CD14-positive monocyte (primary cell): ENCODE measurements around the gene COL20A1. TPM values are rescaled to one million over a fixed set of nuclear protein-coding genes. Genes with fewer than 3 reads are reported as not detected.

Experiments used
- DNase-seq, 3 donors: peaks; one replicate each; pipeline ENCODE4 v3.0.0-alpha.2; 2011 to 2022
- H2AFZ ChIP-seq: 2 replicates; pipeline ENCODE4 v1.6.0; 2012; ENCODE audit warnings: mild to moderate bottlenecking, low read depth, low read length, inconsistent platforms; ENCODE audit not compliant: insufficient read depth, poor library complexity, severe bottlenecking
- H3K27ac ChIP-seq, 2 donors: 1 replicate in 1 of 2; 2 replicates in 1 of 2; pipeline ENCODE4 v1.5.1; 2012 to 2013; ENCODE audit warnings: low read length in 2 of 2, control low read depth in 1 of 2, inconsistent platforms in 1 of 2, low read depth in 1 of 2, mild to moderate bottlenecking in 1 of 2
- H3K27me3 ChIP-seq, 2 donors: one replicate each; pipeline versions ENCODE4 v1.6.0 to v1.6.1; 2011 to 2013; ENCODE audit warnings: low read length in 2 of 2; ENCODE audit not compliant: control insufficient read depth in 2 of 2, insufficient read depth in 2 of 2
- H3K36me3 ChIP-seq, 2 donors: replicated peaks in 1 of 2; 1 replicate in 1 of 2; 2 replicates in 1 of 2; pipeline versions ENCODE4 v1.5.1 to v1.6.1; 2012 to 2013; ENCODE audit warnings: low read length in 2 of 2, control low read depth in 1 of 2, inconsistent platforms in 1 of 2, mild to moderate bottlenecking in 1 of 2; ENCODE audit not compliant: insufficient read depth in 2 of 2, control insufficient read depth in 1 of 2
- H3K4me1 ChIP-seq, 2 donors: 1 replicate in 1 of 2; 2 replicates in 1 of 2; pipeline versions ENCODE4 v1.5.1 to v1.6.1; 2012 to 2013; ENCODE audit warnings: low read length in 2 of 2, control low read depth in 1 of 2, inconsistent platforms in 1 of 2, mild to moderate bottlenecking in 1 of 2, moderate library complexity in 1 of 2; ENCODE audit not compliant: insufficient read depth in 2 of 2, control insufficient read depth in 1 of 2
- H3K4me2 ChIP-seq: replicated peaks from 2 replicates; pipeline ENCODE3; 2012; ENCODE audit warnings: low read length, moderate library complexity, mild to moderate bottlenecking; ENCODE audit not compliant: poor library complexity, severe bottlenecking; ENCODE audit errors: extremely low read depth
- H3K4me3 ChIP-seq, 3 experiments: fragments of 200-600 bp in 1 of 3; sonication (generic) in 1 of 3; replicated peaks in 1 of 3; 1 replicate in 2 of 3; 2 replicates in 1 of 3; pipeline ENCODE4 v1.5.1; 2011 to 2013; ENCODE audit warnings: low read length in 3 of 3, mild to moderate bottlenecking in 3 of 3, control low read depth in 2 of 3, low read depth in 2 of 3, inconsistent platforms in 1 of 3, moderate library complexity in 1 of 3
- H3K79me2 ChIP-seq: 2 replicates; pipeline ENCODE4 v1.6.0; 2012; ENCODE audit warnings: mild to moderate bottlenecking, control low read depth, inconsistent platforms, low read length, moderate library complexity; ENCODE audit not compliant: insufficient read depth
- H3K9ac ChIP-seq: 2 replicates; pipeline ENCODE4 v1.6.0; 2017; ENCODE audit warnings: low read length, mild to moderate bottlenecking; ENCODE audit not compliant: insufficient read depth, poor library complexity, severe bottlenecking
- H3K9me3 ChIP-seq, 2 donors: replicated peaks in 1 of 2; 1 replicate in 1 of 2; 2 replicates in 1 of 2; pipeline versions ENCODE4 v1.5.1 to v1.6.1; 2012 to 2013; ENCODE audit warnings: low read length in 2 of 2, control low read depth in 1 of 2; ENCODE audit not compliant: control insufficient read depth in 1 of 2, insufficient read depth in 1 of 2
- H4K20me1 ChIP-seq: 2 replicates; pipeline ENCODE4 v1.6.0; 2012; ENCODE audit warnings: mild to moderate bottlenecking, low read length, control low read depth, moderate library complexity; ENCODE audit not compliant: insufficient read depth
- H3K27ac Mint-ChIP-seq, 7 donors: one replicate each; pipeline ENCODE4 v1.8.0; 2020; ENCODE audit warnings: mild to moderate bottlenecking in 7 of 7, mixed read lengths in 7 of 7, moderate library complexity in 6 of 7, inconsistent platforms in 2 of 7
- H3K27me3 Mint-ChIP-seq, 3 donors: one replicate each; pipeline ENCODE4 v1.8.0; 2021 to 2022; ENCODE audit warnings: low read depth in 3 of 3, mild to moderate bottlenecking in 3 of 3, mixed read lengths in 3 of 3, moderate library complexity in 3 of 3, inconsistent platforms in 1 of 3
- H3K36me3 Mint-ChIP-seq, 2 donors: one replicate each; pipeline ENCODE4 v1.8.0; 2020; ENCODE audit warnings: mixed read lengths in 2 of 2, inconsistent platforms in 1 of 2, mild to moderate bottlenecking in 1 of 2
- H3K4me1 Mint-ChIP-seq: one replicate; pipeline ENCODE4 v1.8.0; 2020; ENCODE audit warnings: mild to moderate bottlenecking, mixed read lengths
- H3K4me3 Mint-ChIP-seq, 2 donors: one replicate each; pipeline ENCODE4 v1.8.0; 2020; ENCODE audit warnings: mild to moderate bottlenecking in 2 of 2, mixed read lengths in 2 of 2, moderate library complexity in 1 of 2
- H3K9me3 Mint-ChIP-seq, 7 donors: one replicate each; pipeline ENCODE4 v1.8.0; 2020 to 2022; ENCODE audit warnings: mixed read lengths in 7 of 7, mild to moderate bottlenecking in 6 of 7, moderate library complexity in 6 of 7, inconsistent platforms in 2 of 7
- CTCF ChIP-seq: fragments of 200-600 bp; IDR thresholded peaks from one replicate; pipeline ENCODE4 v1.8.0; 2022; ENCODE audit warnings: antibody characterized with exemption, mild to moderate bottlenecking
- WGBS: methylation state at CpG from one replicate; pipeline ENCODE4 v1.1.5; 2013; ENCODE audit warnings: missing lambda C conversion rate; ENCODE audit not compliant: insufficient coverage; 5-methylcytosine and 5-hydroxymethylcytosine counted together
- intact Hi-C, 2 donors: fragments of 100-400 bp; cut with micrococcal nuclease; formaldehyde crosslinking; loops; one replicate each; pipeline versions ENCODE4 v1.15.0 to v1.15.1; 2023
- polyA plus RNA-seq, 3 donors: library from polyadenylated mRNA; depleted of rRNA in 1 of 3; unstranded in 2 of 3; stranded (reverse) in 1 of 3; fragments of 300-500 nt in 2 of 3; fragments of >200 nt in 1 of 3; fragmentation: Illumina TruSeq in 2 of 3; gene quantifications; 1 replicate in 2 of 3; 2 replicates in 1 of 3; pipeline ENCODE4 v1.2.3, GENCODE V29; 2012 to 2021

COL20A1 gene
- polyA plus RNA-seq, 3 donors = not detected

- Histone ChIP-seq H3K9me3 (no peaks in the 10 kb centered on the region), H2AFZ (no peak overlapping the region), H3K27me3 (no peaks in the 10 kb centered on the region), H3K27ac (no peak overlapping the region), H3K4me3 (no peak overlapping the region), H3K4me2 (no peak overlapping the region), H3K79me2 (no peaks in the 10 kb centered on the region), H3K36me3 (peaks cover 72 to 89% of the 10 kb centered on the region in 2 donors), H4K20me1 (peaks cover 15% of the 10 kb centered on the region), H3K4me1 (no peaks in the 10 kb centered on the region), H3K9ac (no peak overlapping the region)
- H3K4me1 Mint-ChIP-seq = peaks cover 6% of the 10 kb centered on the region
- H3K27ac Mint-ChIP-seq = no peak overlapping the region
- TF ChIP-seq CTCF = no peak
- intact Hi-C loops = no loop called here
- no peak for DNase-seq
- H3K9me3 Mint-ChIP-seq = no peaks in the 10 kb centered on the region
- peaks cover 0 to 1% (median 0%) of the 10 kb centered on the region in 3 donors for H3K27me3 Mint-ChIP-seq
- no peak overlapping the region for H3K4me3 Mint-ChIP-seq
- WGBS = 98% methylated on average over 10 of the region's 13 CpGs
- H3K36me3 Mint-ChIP-seq = peaks cover 44 to 82% of the 10 kb centered on the region in 2 donors
These were observed 7.9 kb upstream of the COL20A1 start for GRCh38 chr20:63284981-63285524.

- no peak overlapping the region for H3K9ac ChIP-seq
- H3K27ac ChIP-seq = no peak overlapping the region
- peaks cover 65 to 80% of the 10 kb centered on the region in 2 donors for H3K36me3 ChIP-seq
- no peak for TF ChIP-seq CTCF
- H3K4me1 Mint-ChIP-seq = peaks cover 6% of the 10 kb centered on the region
- H3K9me3 ChIP-seq = no peaks in the 10 kb centered on the region
- H3K4me3 Mint-ChIP-seq = no peak overlapping the region
- H3K4me1 ChIP-seq = no peaks in the 10 kb centered on the region
- peaks cover 37 to 73% of the 10 kb centered on the region in 2 donors for H3K36me3 Mint-ChIP-seq
- H4K20me1 ChIP-seq = peaks cover 9% of the 10 kb centered on the region
- H3K27me3 Mint-ChIP-seq = peaks cover 0 to 1% (median 0%) of the 10 kb centered on the region in 3 donors
- intact Hi-C loops = no loop called here
- H3K27ac Mint-ChIP-seq = peak overlapping the region in 1 of 7 donors; percentile 55
- H3K27me3 ChIP-seq = no peaks in the 10 kb centered on the region
- no peak for DNase-seq
- H2AFZ ChIP-seq = no peak overlapping the region
- H3K79me2 ChIP-seq = no peaks in the 10 kb centered on the region
- H3K4me2 ChIP-seq = no peak overlapping the region
- 97% methylated on average over 40 of the region's 44 CpGs for WGBS
- no peak overlapping the region for H3K4me3 ChIP-seq
- no peaks in the 10 kb centered on the region for H3K9me3 Mint-ChIP-seq
These were observed 7.1 kb upstream of the COL20A1 start for GRCh38 chr20:63285636-63286615.
